VCaP (cell line): ENCODE data around the gene IGSF5.

Experiments used
- H3K27ac ChIP-seq: fragments of 450-650 bp; 2 replicates; pipeline ENCODE4 v1.5.1; 2017
- TF ChIP-seq, protein P1 (sequence below): fragments of 450-650 bp; conservative IDR thresholded peaks from 2 replicates; pipeline ENCODE4 v1.5.1; 2017; ENCODE audit warnings: mild to moderate bottlenecking, moderate library complexity

Gene IGSF5

DNA sequence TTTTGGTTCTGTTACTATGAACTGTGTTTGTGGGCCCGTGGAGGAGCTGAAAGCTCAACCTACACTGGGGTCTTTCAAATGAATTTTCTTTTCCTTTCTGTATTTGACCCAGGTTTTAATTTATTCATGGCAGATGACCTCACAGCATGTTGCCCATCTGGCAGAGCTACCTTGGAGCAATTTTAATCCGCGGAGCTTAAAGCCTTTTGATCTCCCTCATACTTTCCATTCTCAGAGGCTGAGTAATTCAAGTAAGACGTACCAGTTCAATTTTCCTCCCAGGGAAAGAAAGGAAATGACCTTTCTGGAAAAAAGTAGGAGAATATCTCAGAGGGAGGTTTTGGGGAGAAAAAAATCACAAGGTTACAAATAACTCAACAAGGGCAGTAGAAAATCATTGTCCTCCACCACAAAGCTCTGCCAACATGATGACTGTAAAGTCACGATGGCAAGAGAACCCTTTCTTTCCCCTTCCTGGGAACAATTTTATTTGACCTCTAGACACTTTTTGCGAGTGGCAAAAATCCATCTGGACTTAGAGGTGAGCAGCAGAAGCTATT, 100.7 kb downstream of the IGSF5 start:
- TF ChIP-seq, protein P1, sequence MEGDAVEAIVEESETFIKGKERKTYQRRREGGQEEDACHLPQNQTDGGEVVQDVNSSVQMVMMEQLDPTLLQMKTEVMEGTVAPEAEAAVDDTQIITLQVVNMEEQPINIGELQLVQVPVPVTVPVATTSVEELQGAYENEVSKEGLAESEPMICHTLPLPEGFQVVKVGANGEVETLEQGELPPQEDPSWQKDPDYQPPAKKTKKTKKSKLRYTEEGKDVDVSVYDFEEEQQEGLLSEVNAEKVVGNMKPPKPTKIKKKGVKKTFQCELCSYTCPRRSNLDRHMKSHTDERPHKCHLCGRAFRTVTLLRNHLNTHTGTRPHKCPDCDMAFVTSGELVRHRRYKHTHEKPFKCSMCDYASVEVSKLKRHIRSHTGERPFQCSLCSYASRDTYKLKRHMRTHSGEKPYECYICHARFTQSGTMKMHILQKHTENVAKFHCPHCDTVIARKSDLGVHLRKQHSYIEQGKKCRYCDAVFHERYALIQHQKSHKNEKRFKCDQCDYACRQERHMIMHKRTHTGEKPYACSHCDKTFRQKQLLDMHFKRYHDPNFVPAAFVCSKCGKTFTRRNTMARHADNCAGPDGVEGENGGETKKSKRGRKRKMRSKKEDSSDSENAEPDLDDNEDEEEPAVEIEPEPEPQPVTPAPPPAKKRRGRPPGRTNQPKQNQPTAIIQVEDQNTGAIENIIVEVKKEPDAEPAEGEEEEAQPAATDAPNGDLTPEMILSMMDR: no peak
- H3K27ac ChIP-seq: no peak overlapping the region

DNA sequence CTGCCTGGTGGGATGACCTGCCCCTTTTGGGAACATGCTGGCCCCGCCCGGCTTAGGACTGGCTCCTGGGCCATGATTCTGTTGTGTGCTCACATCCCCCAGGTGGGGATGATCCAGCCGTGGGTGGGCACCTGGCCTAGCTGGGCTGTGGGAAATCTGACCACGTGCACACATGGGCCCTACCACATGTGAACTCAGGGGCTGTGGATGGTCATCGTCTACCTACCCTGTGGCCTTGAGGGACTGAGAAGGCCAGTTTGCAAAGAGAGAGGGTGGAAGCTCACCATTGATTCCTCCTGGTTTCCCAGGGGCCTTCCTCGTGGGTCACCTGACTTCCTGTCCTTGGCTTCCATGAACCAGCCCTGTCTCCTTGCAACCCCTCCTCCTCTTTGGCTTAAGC, 102.9 kb downstream of the IGSF5 start:
- H3K27ac ChIP-seq: no peak overlapping the region
- TF ChIP-seq, protein P1: no peak

DNA sequence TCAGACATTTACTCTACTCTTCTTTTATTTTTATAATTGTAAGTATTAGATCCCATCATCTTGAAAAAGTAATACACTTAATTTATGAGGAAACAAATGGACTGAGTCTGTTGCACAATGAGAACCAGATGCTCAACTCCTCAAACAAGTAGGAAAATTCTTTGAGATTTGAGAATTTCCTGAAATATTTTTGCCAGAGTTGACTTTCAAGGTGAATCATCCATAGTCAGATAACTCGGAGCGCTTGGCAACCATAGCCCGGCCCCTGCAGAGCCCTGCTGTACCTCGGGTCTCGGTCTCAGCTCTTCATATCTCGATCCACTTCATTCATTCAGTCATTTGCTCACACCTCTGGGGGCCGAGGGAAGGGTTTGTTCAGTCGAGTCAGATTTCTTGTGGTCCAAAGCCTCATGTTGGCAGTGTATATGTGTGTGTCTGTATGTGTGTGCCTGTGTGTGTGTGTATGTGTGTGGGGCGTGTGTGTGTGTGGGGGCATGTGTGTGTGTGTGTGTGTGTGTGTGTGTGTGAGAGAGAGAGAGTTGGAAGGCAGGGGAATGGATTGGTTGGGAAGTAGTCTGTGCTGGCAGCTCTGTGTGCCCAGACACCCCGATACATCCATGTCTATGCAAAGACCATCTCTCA, 104.2 kb downstream of the IGSF5 start:
- TF ChIP-seq, protein P1: no peak
- H3K27ac ChIP-seq: no peak overlapping the region

DNA sequence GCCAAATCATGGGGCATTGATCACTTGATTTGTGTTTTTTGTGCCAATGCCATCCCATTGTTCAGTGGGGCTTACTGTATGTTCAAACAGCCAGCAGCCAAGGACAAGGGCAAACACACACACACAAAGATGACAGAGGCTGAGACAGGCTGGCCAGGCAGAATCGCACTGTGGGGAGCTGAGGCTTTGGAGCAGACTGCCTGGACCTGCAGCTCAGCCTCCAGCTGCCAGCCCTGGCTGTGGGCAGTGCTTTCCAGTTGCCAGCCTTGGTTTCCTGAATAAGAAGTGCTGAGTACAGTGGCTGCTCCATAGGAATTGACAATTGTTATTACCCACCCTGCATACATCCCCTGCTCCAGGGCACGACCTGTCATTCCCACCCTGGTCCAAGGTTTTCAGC, 105.3 kb downstream of the IGSF5 start:
- TF ChIP-seq, protein P1: no peak
- no peak overlapping the region for H3K27ac ChIP-seq

DNA sequence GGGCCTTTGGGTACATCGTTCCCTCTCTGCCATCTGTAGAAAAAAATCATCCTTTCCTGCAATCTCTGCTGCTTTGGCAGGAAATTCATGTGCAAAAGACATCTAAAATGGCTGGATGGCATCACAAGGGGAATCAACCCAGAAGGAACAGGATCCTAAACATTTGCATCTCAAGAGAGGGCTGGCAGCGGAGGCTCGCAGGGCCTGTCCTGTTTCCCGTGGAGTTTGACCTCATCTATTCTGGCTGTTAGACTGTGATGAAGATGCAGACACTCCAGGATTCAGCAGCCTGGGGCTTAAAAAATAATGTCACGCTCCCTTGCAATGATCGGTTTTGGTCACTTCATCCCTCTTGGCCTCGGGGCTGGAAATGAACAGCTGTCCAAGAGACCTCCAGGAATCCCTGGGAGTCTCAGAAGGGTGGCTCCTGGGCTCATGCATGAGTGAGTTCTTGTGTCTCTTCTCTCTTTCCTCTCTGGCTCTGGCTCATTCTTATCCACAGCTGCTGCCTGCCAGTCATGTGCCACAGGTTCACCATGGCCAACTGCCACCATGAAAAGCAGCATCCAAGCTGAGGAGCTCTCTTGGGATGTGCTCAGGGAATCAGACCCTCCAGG, 106.1 kb downstream of the IGSF5 start:
- TF ChIP-seq, protein P1: no peak
- no peak overlapping the region for H3K27ac ChIP-seq
